ENCODE measurements around the gene ISG15. TPM values are rescaled to one million over a fixed set of nuclear protein-coding genes. Genes with fewer than 3 reads are reported as not detected.
A peak's percentile ranks its signal among the peaks of the same experiment; 100 is the strongest.
"Not testable (repeated sequence)": the region's sequence is repeated elsewhere in the genome, so short reads cannot be mapped to it uniquely, and the experiment has no call there.

The ISG15 gene
- total RNA-seq, 1 donor from 2014 or later, result 12.1 TPM

GRCh38 chr1:975896-976683 is 37.2 kb upstream of the ISG15 start:
- ATAC-seq, result peak; percentile 52

- not testable (repeated sequence) for ATAC-seq
Measured at GRCh38 chr1:976791-977190, 36.5 kb upstream of the ISG15 start.

- no peak for ATAC-seq
Measured at GRCh38 chr1:978069-978834, 35.0 kb upstream of the ISG15 start.

- no peak for ATAC-seq
Measured at GRCh38 chr1:978835-979743, 34.2 kb upstream of the ISG15 start.

- no peak for ATAC-seq
Measured at GRCh38 chr1:979744-980072, 33.6 kb upstream of the ISG15 start.

GRCh38 chr1:980137-980571 is 33.1 kb upstream of the ISG15 start:
- ATAC-seq, result peak; percentile 28

GRCh38 chr1:980602-981395 is 32.5 kb upstream of the ISG15 start:
- ATAC-seq, result no peak

GRCh38 chr1:981491-981954 is 31.8 kb upstream of the ISG15 start:
- ATAC-seq, result peak; percentile 3

GRCh38 chr1:981955-982558 is 31.2 kb upstream of the ISG15 start, which contains the start of gene PERM1:
PERM1 (minus strand) TSS chr1:982093; CDS start chr1:981029, 1,064 bp downstream.
- ATAC-seq, result peak; percentile 1

- no peak for ATAC-seq
Measured at GRCh38 chr1:982765-983436, 30.4 kb upstream of the ISG15 start.

GRCh38 chr1:983798-984475 is 29.4 kb upstream of the ISG15 start:
- peak; percentile 32 for ATAC-seq

- no peak for ATAC-seq
Measured at GRCh38 chr1:984476-984814, 28.9 kb upstream of the ISG15 start.

- ATAC-seq, result no peak
Measured at GRCh38 chr1:985126-985525, 28.2 kb upstream of the ISG15 start.

- ATAC-seq, result not testable (repeated sequence)
Measured at GRCh38 chr1:988061-988460, 25.2 kb upstream of the ISG15 start.

- ATAC-seq, result not testable (repeated sequence)
Measured at GRCh38 chr1:991275-991674, 22.0 kb upstream of the ISG15 start.

- no peak for ATAC-seq
Measured at GRCh38 chr1:991895-992294, 21.4 kb upstream of the ISG15 start.

GRCh38 chr1:992362-992761 is 20.9 kb upstream of the ISG15 start:
- no peak for ATAC-seq

- ATAC-seq, result no peak
Measured at GRCh38 chr1:993379-993995, 19.8 kb upstream of the ISG15 start.

GRCh38 chr1:994546-994945 is 18.8 kb upstream of the ISG15 start:
- ATAC-seq, result not testable (repeated sequence)

All from esophagus mucosa (tissue), 1 donor.